ENCODE results near the gene COL18A1. TPM values are rescaled to one million over a fixed set of nuclear protein-coding genes. Genes with fewer than 3 reads are reported as not detected.

COL18A1 gene
- total RNA-seq (2014; rRNA removed; shearing (Covaris generic); ENCODE audit: low replicate concordance), result 0.11 and 0.36 TPM in 2 replicates

- no peak within 1 kb of the TSS for H3K27ac ChIP-seq (ENCODE audit: low read length)
- H4K20me1 ChIP-seq (ENCODE audit: insufficient read depth, low read depth, low read length), result 0 out of 2 replicates have a peak, but pooled peaks cover 4% of the 10 kb centered on the region
- H3K9me2 ChIP-seq (replicated peaks; ENCODE audit: insufficient read depth, low read length), result no peaks in the 10 kb centered on the region
- no peak within 1 kb of the TSS for H3K4me2 ChIP-seq (ENCODE audit: low read depth, low read length, poor library complexity, severe bottlenecking)
- no peaks in the 10 kb centered on the region for H3K9me3 ChIP-seq (ENCODE audit: low read length)
- no peak within 1 kb of the TSS for H3K4me3 ChIP-seq (ENCODE audit: low read length)
- no peaks in the 10 kb centered on the region for H3K79me2 ChIP-seq (ENCODE audit: low read length)
- no peaks in the 10 kb centered on the region for H3K4me1 ChIP-seq (ENCODE audit: low read length)
- no peak for DNase-seq
- no peak within 1 kb of the TSS for H3K9ac ChIP-seq (ENCODE audit: low read length)
- no peak within 1 kb of the TSS for H2AFZ ChIP-seq (ENCODE audit: low read length)
- H3K36me3 ChIP-seq (ENCODE audit: insufficient read depth, low read length), result no peaks in the 10 kb centered on the region
- H3K27me3 ChIP-seq (ENCODE audit: low read length), result no peaks in the 10 kb centered on the region
Observed at GRCh38 chr21:45404730-45405270, at the start of gene COL18A1. Gene COL18A1, plus strand, starts transcription at chr21:45405165. Its CDS starts 66 bp downstream, at chr21:45405231.

- Histone ChIP-seq H3K27ac (ENCODE audit: low read length) (no peak overlapping the region), H3K4me3 (ENCODE audit: low read length) (no peak overlapping the region), H3K9me3 (ENCODE audit: low read length) (no peaks in the 10 kb centered on the region), H4K20me1 (ENCODE audit: insufficient read depth, low read depth, low read length) (no peaks in the 10 kb centered on the region), H3K4me1 (ENCODE audit: low read length) (no peaks in the 10 kb centered on the region), H3K9me2 (replicated peaks; ENCODE audit: insufficient read depth, low read length) (no peaks in the 10 kb centered on the region), H2AFZ (ENCODE audit: low read length) (no peak overlapping the region), H3K9ac (ENCODE audit: low read length) (no peak overlapping the region), H3K79me2 (ENCODE audit: low read length) (no peaks in the 10 kb centered on the region), H3K4me2 (ENCODE audit: low read depth, low read length, poor library complexity, severe bottlenecking) (no peak overlapping the region), H3K27me3 (ENCODE audit: low read length) (no peaks in the 10 kb centered on the region), H3K36me3 (ENCODE audit: insufficient read depth, low read length) (no peaks in the 10 kb centered on the region)
- no peak for DNase-seq
Observed at GRCh38 chr21:45355573-45355972, 49.4 kb upstream of the COL18A1 start.

GRCh38 chr21:45356251-45356650 lies 48.7 kb upstream of the COL18A1 start:
- no peak overlapping the region for H3K4me2 ChIP-seq (ENCODE audit: low read depth, low read length, poor library complexity, severe bottlenecking)
- H3K9ac ChIP-seq (ENCODE audit: low read length), result no peak overlapping the region
- no peaks in the 10 kb centered on the region for H3K9me2 ChIP-seq (replicated peaks; ENCODE audit: insufficient read depth, low read length)

GRCh38 chr21:45356653-45357435 lies 48.1 kb upstream of the COL18A1 start:
- Histone ChIP-seq H4K20me1 (ENCODE audit: insufficient read depth, low read depth, low read length) (no peaks in the 10 kb centered on the region), H3K27me3 (ENCODE audit: low read length) (no peaks in the 10 kb centered on the region), H3K4me2 (ENCODE audit: low read depth, low read length, poor library complexity, severe bottlenecking) (no peak overlapping the region), H3K4me1 (ENCODE audit: low read length) (no peaks in the 10 kb centered on the region), H3K79me2 (ENCODE audit: low read length) (no peaks in the 10 kb centered on the region), H2AFZ (ENCODE audit: low read length) (no peak overlapping the region), H3K9ac (ENCODE audit: low read length) (no peak overlapping the region), H3K9me3 (ENCODE audit: low read length) (no peaks in the 10 kb centered on the region), H3K27ac (ENCODE audit: low read length) (no peak overlapping the region), H3K9me2 (replicated peaks; ENCODE audit: insufficient read depth, low read length) (no peaks in the 10 kb centered on the region), H3K36me3 (ENCODE audit: insufficient read depth, low read length) (no peaks in the 10 kb centered on the region), H3K4me3 (ENCODE audit: low read length) (no peak overlapping the region)
- no peak for DNase-seq

More at GRCh38 chr21:45356251-45356650, 48.7 kb upstream of the COL18A1 start:
- Histone ChIP-seq H3K9me3 (ENCODE audit: low read length) (no peaks in the 10 kb centered on the region), H3K27me3 (ENCODE audit: low read length) (no peaks in the 10 kb centered on the region), H3K79me2 (ENCODE audit: low read length) (no peaks in the 10 kb centered on the region), H3K27ac (ENCODE audit: low read length) (no peak overlapping the region), H2AFZ (ENCODE audit: low read length) (no peak overlapping the region), H3K4me3 (ENCODE audit: low read length) (no peak overlapping the region), H4K20me1 (ENCODE audit: insufficient read depth, low read depth, low read length) (no peaks in the 10 kb centered on the region), H3K36me3 (ENCODE audit: insufficient read depth, low read length) (no peaks in the 10 kb centered on the region), H3K4me1 (ENCODE audit: low read length) (no peaks in the 10 kb centered on the region)
- no peak for DNase-seq

- Histone ChIP-seq H3K4me2 (ENCODE audit: low read depth, low read length, poor library complexity, severe bottlenecking) (no peak overlapping the region), H3K9me2 (replicated peaks; ENCODE audit: insufficient read depth, low read length) (no peaks in the 10 kb centered on the region), H3K4me3 (ENCODE audit: low read length) (no peak overlapping the region), H2AFZ (ENCODE audit: low read length) (no peak overlapping the region), H3K27ac (ENCODE audit: low read length) (no peak overlapping the region), H3K27me3 (ENCODE audit: low read length) (no peaks in the 10 kb centered on the region), H3K9me3 (ENCODE audit: low read length) (no peaks in the 10 kb centered on the region), H4K20me1 (ENCODE audit: insufficient read depth, low read depth, low read length) (no peaks in the 10 kb centered on the region), H3K79me2 (ENCODE audit: low read length) (no peaks in the 10 kb centered on the region), H3K36me3 (ENCODE audit: insufficient read depth, low read length) (no peaks in the 10 kb centered on the region), H3K4me1 (ENCODE audit: low read length) (no peaks in the 10 kb centered on the region), H3K9ac (ENCODE audit: low read length) (no peak overlapping the region)
- DNase-seq, result no peak
Observed at GRCh38 chr21:45357436-45358260, 47.3 kb upstream of the COL18A1 start.

GRCh38 chr21:45358261-45358670 lies 46.7 kb upstream of the COL18A1 start:
- DNase-seq, result no peak

GRCh38 chr21:45358711-45359310 lies 46.2 kb upstream of the COL18A1 start:
- no peak overlapping the region for H3K4me3 ChIP-seq (ENCODE audit: low read length)
- H3K36me3 ChIP-seq (ENCODE audit: insufficient read depth, low read length), result no peaks in the 10 kb centered on the region
- no peaks in the 10 kb centered on the region for H3K9me2 ChIP-seq (replicated peaks; ENCODE audit: insufficient read depth, low read length)
- no peaks in the 10 kb centered on the region for H3K27me3 ChIP-seq (ENCODE audit: low read length)
- H3K27ac ChIP-seq (ENCODE audit: low read length), result no peak overlapping the region
- H4K20me1 ChIP-seq (ENCODE audit: insufficient read depth, low read depth, low read length), result no peaks in the 10 kb centered on the region
- DNase-seq, result no peak
- H3K4me2 ChIP-seq (ENCODE audit: low read depth, low read length, poor library complexity, severe bottlenecking), result no peak overlapping the region
- no peaks in the 10 kb centered on the region for H3K4me1 ChIP-seq (ENCODE audit: low read length)
- H2AFZ ChIP-seq (ENCODE audit: low read length), result no peak overlapping the region
- H3K9ac ChIP-seq (ENCODE audit: low read length), result no peak overlapping the region
- no peaks in the 10 kb centered on the region for H3K9me3 ChIP-seq (ENCODE audit: low read length)
- H3K79me2 ChIP-seq (ENCODE audit: low read length), result no peaks in the 10 kb centered on the region

More at GRCh38 chr21:45358261-45358670, 46.7 kb upstream of the COL18A1 start:
- no peaks in the 10 kb centered on the region for H3K4me1 ChIP-seq (ENCODE audit: low read length)
- H3K27ac ChIP-seq (ENCODE audit: low read length), result no peak overlapping the region
- no peak overlapping the region for H3K4me2 ChIP-seq (ENCODE audit: low read depth, low read length, poor library complexity, severe bottlenecking)
- H4K20me1 ChIP-seq (ENCODE audit: insufficient read depth, low read depth, low read length), result no peaks in the 10 kb centered on the region
- no peak overlapping the region for H2AFZ ChIP-seq (ENCODE audit: low read length)
- no peaks in the 10 kb centered on the region for H3K9me2 ChIP-seq (replicated peaks; ENCODE audit: insufficient read depth, low read length)
- H3K36me3 ChIP-seq (ENCODE audit: insufficient read depth, low read length), result no peaks in the 10 kb centered on the region
- H3K9me3 ChIP-seq (ENCODE audit: low read length), result no peaks in the 10 kb centered on the region
- no peaks in the 10 kb centered on the region for H3K79me2 ChIP-seq (ENCODE audit: low read length)
- H3K4me3 ChIP-seq (ENCODE audit: low read length), result no peak overlapping the region
- H3K9ac ChIP-seq (ENCODE audit: low read length), result no peak overlapping the region
- H3K27me3 ChIP-seq (ENCODE audit: low read length), result no peaks in the 10 kb centered on the region
